HG02884 (cell line): Measurements from ENCODE around the gene CCNY.

ENCODE experiments used
- ATAC-seq: cut with Tn5 transposase; IDR thresholded peaks from one replicate; pipeline ENCODE4 v1.9.1; 2021; ENCODE audit warnings: mild to moderate bottlenecking, moderate library complexity; ENCODE audit not compliant: unreplicated experiment

The CCNY gene

DNA sequence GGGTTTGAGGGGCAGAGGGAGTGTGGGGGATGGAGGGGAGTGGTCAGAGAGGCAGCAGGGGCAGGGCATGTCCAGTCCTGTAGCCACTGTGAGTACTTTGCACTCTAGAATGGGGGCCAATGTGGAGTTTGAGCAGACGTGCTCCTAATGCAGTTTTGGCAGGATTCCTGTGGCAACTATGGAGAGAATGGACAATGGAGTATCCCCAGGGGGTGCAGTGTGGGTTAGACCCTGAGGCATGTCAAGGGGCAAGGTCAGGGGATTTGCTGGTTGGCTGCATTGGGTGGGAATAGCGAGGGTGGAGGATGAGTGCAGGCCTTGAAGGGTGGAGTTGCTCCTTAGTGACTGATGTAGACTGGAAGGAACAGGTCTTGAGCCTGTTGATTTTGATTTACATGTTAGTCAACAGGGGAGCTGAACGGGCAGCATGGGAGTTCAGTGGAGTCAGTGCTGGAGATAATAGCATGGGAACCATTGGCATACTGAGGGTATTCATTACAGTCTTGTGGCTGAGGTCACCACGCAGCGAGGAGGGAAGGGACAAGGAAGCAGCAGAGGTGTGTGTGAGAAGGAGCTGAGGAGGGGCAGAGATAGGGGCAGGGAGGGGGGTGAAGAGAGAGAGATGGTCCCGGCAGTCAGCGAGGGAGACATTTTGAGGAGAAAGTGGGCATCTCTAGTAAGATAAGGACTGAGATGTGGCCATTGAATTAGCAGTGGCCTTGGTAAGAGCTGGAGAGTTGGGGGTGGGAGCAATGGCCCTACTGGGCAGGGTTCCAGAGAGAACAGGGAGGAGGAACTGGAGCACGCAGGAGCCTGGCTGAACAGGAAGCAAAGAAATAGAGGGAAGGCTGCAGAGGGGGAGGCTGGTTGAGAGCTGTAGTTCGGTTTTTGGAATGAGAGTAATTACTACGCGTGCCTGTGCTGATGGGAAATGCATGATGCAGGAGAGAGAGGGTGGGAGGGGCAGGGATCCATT is 112.7 kb downstream of the CCNY start:
- no peak for ATAC-seq

DNA sequence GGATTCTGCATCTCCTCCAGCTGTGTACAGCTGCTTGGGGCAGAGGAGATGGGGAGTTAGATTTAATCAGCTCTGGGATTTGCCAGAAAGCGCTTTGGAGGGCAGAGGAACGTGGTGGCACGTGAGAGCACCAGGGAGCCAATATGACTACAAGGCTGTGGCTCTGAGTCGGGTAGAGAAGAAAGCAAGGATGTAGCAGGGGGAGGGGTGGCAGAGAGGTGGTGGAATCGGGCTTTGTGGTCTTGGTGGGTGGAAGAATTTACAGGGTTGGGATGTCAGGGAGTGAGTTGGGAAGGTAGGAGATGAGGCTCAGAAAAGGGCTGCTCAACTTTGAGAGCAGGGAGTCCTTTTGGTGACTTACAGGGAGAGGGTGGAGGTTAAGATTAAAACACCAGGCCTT is 113.6 kb downstream of the CCNY start:
- ATAC-seq = no peak

DNA sequence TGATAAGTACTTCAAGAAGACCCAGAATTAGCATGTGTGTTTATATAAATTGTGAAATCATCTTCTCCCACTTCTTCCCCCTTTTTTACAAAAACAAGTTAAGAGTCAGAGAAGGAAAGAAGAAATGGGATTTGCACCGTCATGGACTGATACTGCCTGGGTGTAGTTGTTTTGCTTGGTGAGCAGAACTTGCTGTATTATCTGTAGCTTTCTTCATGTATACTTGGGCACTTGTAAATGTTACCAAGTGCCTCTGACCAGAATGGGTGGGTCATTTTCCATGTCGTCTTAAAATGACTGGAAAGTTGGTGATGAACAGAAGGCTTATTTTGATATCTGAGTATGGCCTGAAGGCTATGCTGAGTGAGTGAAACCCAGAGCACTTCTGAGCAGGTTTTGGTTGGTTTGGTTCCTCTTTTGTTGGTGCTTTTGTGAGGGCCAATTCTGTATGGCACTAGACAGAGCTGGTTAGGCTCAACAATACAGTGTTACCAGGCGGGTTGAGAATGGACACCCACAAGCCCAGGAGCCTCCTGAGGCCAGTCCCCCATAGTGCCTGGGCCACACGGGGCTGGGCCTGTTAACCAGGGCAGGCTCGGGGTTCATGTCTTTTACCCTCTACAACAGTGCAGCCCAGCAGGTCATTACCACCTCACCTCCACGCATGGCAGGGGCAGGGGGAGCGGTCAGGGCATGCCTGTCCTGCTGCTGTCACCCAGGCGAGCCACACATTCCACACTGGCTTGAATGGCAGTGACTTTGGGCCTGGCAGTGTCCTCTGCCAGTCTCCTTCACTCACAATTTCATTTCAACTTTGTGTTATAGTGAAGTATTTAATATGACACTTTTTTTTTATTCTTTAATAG is 115.1 kb downstream of the CCNY start:
- peak; percentile 97 for ATAC-seq

DNA sequence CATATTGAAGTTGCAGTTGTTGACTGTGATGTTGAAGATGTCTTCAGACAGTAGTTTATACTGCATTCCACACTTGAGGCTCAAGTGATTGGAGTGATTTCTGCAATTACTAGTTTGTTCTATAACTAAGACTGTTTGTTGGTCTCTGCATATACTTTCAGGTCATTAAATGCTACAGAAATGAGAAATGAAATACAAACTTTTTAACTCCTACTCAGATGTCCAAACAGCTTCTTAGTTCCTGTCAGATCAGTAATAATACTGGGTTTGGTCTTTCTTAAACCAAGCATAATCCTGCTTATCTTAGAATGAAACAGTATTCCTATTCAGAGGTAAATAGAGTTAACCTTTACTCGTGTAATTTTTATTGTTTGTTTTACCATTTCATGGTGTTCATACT is 115.9 kb downstream of the CCNY start:
- ATAC-seq = peak; percentile 36

DNA sequence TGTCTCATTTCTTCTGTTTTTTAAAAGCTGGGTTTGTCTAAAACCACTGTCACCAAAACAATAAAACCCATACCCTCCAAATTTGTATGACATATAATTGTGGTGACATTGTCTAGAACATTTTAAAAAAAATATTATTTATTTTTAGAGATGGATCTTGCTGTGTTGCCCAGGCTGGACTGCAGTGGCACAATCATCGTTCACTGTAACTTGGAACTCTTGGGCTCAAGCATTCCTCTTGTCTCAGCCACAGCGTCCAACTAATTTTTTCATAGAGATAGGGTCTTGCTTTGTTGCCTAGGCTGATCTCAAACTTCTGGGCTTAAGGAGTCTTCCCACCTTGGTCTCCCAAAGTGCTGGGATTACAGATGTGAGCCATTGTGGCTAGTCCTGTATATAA is 116.5 kb downstream of the CCNY start:
- no peak for ATAC-seq

DNA sequence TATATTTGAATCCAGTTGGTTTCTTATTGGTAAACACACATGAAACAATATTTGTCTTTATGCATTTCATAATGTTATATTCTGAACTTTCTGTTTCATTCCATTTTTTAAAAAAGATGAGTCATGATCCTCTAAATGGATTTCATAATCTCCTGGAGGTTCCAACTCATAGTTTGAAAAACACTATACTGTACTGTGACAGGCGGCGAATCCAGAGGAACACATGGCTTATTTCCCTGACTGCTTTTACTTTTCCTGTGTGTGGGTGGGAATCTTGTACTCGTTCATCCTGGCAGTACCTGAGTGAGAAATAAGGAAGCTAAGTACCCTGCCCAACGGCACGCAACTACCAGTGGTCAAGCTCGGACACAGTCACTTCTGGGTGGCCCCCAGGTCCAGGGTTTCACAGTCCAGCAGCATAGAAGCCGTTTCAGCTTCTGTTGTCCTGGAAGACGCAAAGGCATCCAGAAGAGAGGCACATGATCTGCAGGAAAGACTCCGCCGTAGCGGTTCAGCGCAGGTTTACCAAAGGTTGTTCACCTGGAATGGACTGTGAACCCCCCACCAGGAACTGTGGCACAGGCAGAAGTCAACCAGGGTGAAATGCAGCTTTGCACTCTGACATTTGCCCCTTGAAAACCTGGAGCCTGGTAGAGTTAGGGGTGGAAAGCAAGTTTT is 117.7 kb downstream of the CCNY start:
- ATAC-seq = no peak

DNA sequence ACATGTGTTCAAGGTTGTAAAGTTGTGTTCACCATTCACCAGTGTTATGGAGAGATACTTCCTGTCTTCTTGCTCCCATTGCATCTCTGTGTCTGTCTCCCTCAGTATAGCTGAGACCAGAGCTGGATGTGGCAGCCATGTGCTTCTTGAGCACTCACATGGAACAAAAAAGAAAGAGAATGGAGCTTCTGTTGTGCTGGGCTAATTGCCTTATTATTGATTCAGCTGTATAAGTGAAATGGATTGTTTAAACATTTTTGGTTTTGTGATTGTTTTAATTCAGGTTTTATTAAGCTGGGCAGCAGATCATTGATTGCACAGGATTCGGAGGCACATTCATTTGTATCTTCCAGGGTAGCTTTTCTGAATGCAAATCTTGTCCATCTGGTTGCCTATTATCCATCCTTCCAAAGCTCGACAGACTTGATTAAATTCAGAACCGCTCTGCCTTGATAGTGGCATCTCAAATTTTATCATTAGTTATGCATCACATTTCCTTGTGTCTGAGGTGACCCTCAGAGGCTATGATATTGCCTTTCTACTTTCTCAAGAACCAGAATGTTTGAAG is 119.9 kb downstream of the CCNY start:
- no peak for ATAC-seq

DNA sequence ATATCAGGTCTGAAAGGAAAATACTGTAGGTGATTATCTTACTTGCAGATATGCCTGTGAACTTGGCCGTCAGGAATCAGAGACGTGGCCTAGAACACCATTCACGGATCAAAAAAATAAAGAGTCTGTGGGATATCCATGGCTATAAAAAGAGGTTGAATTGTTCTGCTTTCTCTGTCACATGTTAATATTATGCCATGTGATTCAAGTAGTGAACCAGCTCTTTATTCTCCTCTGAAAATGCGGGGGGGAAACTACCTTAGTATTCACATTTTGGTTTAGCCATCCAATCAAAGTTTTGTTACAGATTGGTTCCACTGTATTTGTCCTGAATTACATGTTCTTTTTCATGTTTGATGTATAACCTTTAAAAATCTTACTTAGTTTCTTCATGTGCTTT is 120.5 kb downstream of the CCNY start:
- ATAC-seq = no peak

DNA sequence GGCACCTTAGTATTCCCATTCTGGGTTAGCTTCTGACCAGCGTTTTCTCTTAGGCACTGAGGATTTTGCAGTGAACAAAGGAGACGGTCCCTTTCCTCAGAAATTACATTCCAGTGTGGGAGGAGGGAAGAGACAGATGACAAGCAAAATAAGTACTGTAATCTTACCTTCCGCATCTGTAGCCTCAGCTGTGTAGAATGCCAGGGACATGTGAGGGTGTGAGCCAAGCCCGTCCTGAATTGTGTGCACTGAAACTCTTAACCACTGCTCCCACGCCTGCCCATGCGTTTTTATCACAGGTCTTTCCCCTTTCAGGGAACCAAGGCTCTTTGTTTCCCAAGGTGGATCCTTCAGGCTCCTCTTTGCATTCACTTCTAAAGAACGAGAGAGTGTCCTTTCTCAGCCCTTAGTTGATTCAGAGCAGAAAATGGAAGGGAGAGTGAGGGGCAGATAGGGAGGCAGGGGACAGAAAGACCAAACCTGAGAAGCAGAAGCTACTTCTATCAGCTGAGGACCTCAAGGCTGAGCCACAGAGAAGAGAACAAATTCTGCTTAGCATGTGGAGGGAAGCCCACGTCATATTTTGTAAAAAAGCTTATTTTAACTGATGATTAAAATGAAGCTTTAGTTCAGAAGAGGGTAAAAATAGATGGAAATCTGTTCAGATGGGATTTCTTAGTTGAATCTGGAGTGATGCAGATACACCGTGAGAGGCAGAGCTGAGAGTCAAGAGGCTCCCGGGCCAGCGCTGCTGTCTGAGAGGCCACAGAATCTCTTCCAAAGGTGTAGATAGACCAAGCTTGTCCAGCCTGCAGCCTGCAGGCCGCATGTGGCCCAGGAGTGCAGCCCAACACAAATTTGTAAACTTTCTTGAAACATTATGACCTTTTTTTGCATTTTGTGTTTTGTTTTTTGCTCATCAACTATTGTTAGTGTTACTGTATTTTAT is 122.5 kb downstream of the CCNY start:
- ATAC-seq = no peak

DNA sequence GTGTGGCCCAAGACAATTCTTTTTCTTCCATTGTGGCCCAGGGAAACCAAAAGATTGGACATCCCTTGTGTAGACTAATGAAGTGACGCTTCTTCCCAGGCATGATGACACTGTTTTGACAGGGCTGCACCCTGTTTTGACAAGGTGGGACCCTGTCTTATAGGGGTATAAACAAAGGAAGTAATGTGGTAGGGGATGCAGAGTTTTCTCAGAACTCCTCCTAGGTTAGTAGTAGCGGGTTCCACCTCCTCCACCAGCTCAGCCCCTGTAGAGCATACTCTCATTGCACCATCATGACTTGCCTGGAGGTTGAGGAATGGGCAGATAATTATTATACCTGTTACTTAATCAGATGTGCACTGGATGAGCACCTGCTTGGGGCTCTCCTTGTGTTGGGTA is 123.1 kb downstream of the CCNY start:
- no peak for ATAC-seq

DNA sequence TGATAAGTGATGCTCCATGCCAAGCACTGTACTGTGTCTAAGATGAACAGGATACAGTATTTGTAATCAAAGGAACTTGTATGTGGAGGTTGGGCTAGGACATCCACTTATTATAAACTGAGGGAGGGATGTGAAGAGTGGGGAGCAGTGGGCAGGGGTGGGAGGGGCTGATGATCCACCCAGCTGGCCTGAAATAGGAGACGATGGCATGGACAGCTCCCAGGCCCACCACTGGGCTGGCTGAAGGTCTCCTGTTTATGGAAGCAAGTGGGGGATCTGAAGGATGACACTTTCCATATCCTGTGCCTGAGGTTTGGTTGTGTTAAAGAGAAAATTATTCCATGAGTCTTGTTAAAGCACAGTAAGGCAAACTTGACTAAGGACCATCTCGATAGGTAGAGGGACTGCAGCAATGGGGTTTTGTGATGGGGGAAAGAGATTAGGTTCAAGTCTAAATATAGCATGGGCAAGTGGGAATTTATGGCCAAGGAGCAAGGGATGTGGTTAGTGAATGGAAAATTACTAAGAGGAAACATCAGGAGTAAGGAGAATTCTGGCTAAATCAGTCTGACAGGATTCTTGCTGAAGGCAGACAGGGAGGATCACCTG is 124.6 kb downstream of the CCNY start:
- no peak for ATAC-seq

DNA sequence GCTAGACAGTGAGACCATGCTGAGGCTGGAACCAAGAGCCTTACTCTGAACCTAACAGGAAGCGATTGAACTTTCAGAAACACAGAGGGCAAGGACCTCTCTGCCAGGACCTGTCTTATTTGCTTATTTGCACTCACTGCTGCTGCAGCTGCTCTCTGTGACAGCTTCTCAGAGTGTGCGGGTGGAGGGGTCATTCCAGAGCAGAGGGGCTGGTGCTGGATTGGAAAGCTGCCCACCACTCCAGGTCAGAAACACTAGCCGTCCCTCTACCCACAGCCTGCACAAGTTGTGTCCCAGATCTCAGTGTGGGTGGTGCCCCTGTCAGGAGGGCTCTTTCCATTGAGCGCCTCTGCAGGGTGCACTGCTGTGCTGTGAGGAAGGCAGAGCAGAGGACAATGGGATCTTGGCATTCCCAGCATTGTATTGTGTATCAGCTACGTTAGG is 126.2 kb downstream of the CCNY start:
- ATAC-seq = peak; percentile 77

DNA sequence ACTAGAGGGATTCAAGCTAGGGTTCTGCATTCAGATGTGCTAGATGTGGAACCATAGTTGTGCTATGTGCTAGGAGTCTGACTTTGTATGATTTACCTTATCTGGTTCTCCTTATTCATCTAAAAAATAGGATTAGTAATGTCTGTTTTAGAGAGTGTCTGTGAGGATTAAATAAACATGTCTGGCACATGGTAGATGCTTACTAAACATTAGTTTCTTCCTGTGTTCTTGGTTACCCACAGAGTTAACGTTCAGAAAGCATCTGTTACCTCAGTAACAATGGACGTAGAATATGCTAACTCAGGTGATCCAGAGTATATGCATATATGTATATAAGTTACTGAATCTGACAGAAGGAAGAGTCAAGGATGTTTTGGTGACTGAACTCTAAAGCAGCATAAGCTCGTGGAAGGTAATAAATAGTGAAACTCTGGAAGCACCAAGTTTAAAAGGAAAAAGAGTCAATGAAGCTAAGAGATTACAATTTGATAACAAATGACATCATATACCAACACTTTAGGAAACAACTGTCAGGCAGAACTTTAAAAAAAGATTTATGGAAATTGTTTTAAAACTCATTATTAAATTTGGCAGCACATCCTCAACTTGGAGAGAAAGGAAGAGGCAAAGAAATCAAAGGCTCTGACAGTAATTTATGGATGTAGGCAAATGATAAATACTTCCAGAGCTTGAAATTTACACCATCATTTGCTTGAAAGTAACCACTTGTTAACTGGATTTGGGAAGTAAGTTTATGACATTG is 127.0 kb downstream of the CCNY start:
- ATAC-seq = no peak

DNA sequence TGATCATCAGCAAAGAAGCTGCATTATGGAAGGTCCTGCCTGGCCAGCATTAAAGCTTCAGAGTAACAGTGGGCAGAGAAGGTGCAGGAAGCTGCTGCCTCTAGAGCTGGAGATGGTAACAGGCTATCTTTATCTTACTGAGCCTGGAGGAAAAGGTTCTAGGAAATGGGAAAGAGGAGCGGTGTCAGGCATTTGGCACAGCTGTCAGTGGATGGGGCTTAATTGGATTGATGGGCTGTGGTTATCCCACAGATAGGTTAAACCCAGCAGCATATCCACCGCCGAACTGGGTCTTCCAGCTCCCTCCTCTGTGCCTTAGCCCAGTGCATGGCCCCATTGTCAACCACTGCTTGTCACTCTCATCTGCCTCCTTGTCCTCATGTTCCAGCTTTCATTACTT is 127.6 kb downstream of the CCNY start:
- no peak for ATAC-seq

DNA sequence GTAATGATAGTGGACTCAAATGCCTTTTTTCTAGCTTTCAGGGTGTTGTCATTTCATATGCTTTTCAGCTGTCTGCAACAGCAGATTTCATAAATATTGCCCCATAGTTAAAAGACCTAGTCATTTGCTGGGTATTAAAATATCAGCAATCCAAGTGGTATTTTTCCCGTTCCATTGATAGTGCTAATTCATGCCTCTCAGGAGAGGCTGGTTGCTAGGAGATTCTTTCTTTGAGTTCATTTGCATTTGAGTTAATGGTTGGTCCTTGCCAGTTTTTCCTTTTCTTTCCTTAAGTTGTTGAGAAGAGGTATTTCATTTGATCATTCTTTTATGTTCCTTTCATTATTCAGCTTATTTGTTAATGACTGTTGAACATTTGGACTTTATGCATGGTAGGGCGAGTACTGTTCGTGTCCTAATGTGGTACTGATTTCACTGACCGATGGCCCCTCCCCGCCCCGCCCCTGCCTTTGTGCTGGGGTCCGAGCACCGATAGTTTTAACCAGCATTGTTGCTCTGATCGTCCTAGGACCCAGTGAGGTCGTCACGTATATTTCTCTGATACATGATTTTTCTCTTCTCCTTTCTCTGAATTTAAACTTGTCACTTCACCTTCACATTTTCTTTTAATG is 128.6 kb downstream of the CCNY start:
- ATAC-seq = no peak

DNA sequence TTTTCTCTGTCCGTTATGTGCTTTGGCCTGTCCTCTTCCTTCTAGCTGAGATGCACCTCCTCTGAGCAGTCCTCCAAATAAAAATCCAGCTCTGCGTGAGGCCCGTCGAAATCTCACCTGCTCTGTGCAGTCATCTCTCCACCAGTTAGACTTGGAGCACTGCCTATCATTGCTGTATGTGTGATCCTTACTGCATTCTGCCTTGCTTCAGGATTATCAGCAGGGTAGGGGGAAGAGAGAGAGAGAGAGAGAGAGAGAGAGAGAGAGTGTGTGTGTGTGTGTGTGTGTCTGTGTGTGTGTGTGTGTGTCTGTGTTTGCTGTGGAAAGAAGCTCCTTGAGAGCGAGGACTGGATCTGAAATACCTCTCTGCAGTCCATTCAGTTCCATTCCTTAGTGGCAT is 129.4 kb downstream of the CCNY start:
- ATAC-seq = no peak

DNA sequence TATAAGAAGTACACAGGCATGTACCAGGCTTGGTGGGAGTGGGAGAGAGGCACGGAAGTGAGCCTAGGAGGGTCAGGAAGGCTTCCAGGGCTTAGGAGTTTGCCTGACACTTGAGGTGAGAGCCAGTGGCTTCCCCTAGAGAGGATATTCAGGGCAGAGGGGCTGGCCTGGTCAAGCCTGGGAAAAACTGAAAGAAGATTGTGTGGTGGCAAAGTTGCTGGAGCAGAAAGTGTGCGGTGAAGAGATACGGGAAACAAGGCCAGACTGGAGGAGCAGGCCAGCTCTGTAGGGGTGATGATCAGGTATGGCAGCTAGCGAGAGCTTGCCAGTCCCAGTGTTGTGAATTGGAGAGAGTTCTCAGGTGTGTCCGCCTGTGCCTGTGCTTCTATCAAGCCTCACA is 129.9 kb downstream of the CCNY start:
- no peak for ATAC-seq

DNA sequence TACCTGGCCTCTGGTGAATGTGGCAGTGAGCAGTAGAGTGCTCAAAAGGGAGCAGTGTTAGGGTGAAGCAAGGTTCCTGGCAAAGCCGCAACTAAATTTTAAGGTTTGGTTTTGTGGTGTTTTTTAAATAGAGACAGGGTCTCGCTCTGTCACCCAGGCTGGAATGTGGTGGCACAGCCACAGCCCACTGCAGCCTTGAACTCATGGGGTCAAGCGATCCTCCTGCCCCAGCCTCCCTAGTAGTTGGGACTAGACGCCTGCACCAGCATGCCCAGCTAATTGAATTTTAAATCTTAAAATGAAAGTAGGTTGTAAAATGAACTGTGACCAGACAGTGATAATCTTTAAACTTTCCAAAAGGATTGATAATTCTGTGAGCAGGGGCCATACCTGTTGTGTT is 130.4 kb downstream of the CCNY start:
- ATAC-seq = no peak
